ENCODE data around the gene SLC35E2B. TPM values are rescaled to one million over a fixed set of nuclear protein-coding genes. Genes with fewer than 3 reads are reported as not detected.

The SLC35E2B gene
- total and polyA plus RNA-seq, 4 donors, result 11.1 to 19.3 (median 12.6) TPM

- no peak for DNase-seq (ENCODE audit: low spot score)
- no peak overlapping the region for H3K4me3 ChIP-seq (ENCODE audit: low read depth in 1 of 3, low read length in 3 of 3)
- WGBS, result 95% methylated on average over 28 of the region's 28 CpGs
- no peak overlapping the region for H3K9ac ChIP-seq (ENCODE audit: low read depth in 1 of 2, low read length in 2 of 2)
- peaks cover 0 to 3% (median 0%) of the 10 kb centered on the region in 4 donors for H3K36me3 ChIP-seq (ENCODE audit: control insufficient read depth in 4 of 4, insufficient read depth in 3 of 4, low read depth in 1 of 4, low read length in 3 of 4)
- H3K27ac ChIP-seq (ENCODE audit: low read depth in 1 of 2, low read length in 2 of 2), result no peak overlapping the region
- no peaks in the 10 kb centered on the region for H3K9me3 ChIP-seq (ENCODE audit: control insufficient read depth in 4 of 4, low read length in 3 of 4)
- peaks cover 1 to 3% (median 2%) of the 10 kb centered on the region in 4 donors for H3K4me1 ChIP-seq (ENCODE audit: control insufficient read depth in 4 of 4, insufficient read depth in 4 of 4, low read length in 3 of 4)
- H3K27me3 ChIP-seq (ENCODE audit: control insufficient read depth in 4 of 4, insufficient read depth in 4 of 4, low read length in 3 of 4), result no peaks in the 10 kb centered on the region
- TF ChIP-seq RAD21 (IDR thresholded peaks at IDR 0.05) (no peak), YY1 (IDR thresholded peaks at IDR 0.05) (no peak), TAF1 (conservative IDR thresholded peaks at IDR 0.05) (no peak), EGR1 (IDR thresholded peaks at IDR 0.05; ENCODE audit: low read depth in 2 of 2) (no peak), CTCF (IDR thresholded peaks at IDR 0.05; ENCODE audit: low read depth, low read length, missing input control) (no peak), HNF4A (conservative IDR thresholded peaks at IDR 0.05) (no peak), JUND (IDR thresholded peaks at IDR 0.05) (no peak), FOXA1 (IDR thresholded peaks at IDR 0.05) (no peak), RXRA (IDR thresholded peaks at IDR 0.05) (no peak), REST (IDR thresholded peaks at IDR 0.05) (no peak), ZBTB33 (IDR thresholded peaks at IDR 0.05) (no peak), FOXA2 (IDR thresholded peaks at IDR 0.05) (no peak), SP1 (IDR thresholded peaks at IDR 0.05) (no peak)
These were observed 8.4 kb downstream of the SLC35E2B start for GRCh38 chr1:1684031-1684681.

- H3K27ac ChIP-seq (ENCODE audit: low read depth in 1 of 2, low read length in 2 of 2), result no peak overlapping the region
- no peaks in the 10 kb centered on the region for H3K9me3 ChIP-seq (ENCODE audit: control insufficient read depth in 4 of 4, low read length in 3 of 4)
- WGBS, result 86% methylated on average over 26 of the region's 26 CpGs
- H3K27me3 ChIP-seq (ENCODE audit: control insufficient read depth in 4 of 4, insufficient read depth in 4 of 4, low read length in 3 of 4), result no peaks in the 10 kb centered on the region
- peaks cover 0 to 3% (median 0%) of the 10 kb centered on the region in 4 donors for H3K36me3 ChIP-seq (ENCODE audit: control insufficient read depth in 4 of 4, insufficient read depth in 3 of 4, low read depth in 1 of 4, low read length in 3 of 4)
- no peak for TF ChIP-seq RXRA (IDR thresholded peaks at IDR 0.05)
- no peak for TF ChIP-seq YY1 (IDR thresholded peaks at IDR 0.05)
- no peak for TF ChIP-seq HNF4G (IDR thresholded peaks at IDR 0.05)
- H3K9ac ChIP-seq (ENCODE audit: low read depth in 1 of 2, low read length in 2 of 2), result no peak overlapping the region
- peaks cover 5 to 11% (median 10%) of the 10 kb centered on the region in 4 donors for H3K4me1 ChIP-seq (ENCODE audit: control insufficient read depth in 4 of 4, insufficient read depth in 4 of 4, low read length in 3 of 4)
- H3K4me3 ChIP-seq (ENCODE audit: low read depth in 1 of 3, low read length in 3 of 3), result no peak overlapping the region
- no peak for DNase-seq (ENCODE audit: low spot score)
These were observed 9.3 kb downstream of the SLC35E2B start for GRCh38 chr1:1683104-1683905.

Data from liver (tissue), 9 donors.